Keratinocyte (primary cell): ENCODE data around the gene CC2D2B. TPM values are rescaled to one million over a fixed set of nuclear protein-coding genes. Genes with fewer than 3 reads are reported as not detected.

ENCODE experiments used
- DNase-seq: peaks from one replicate; pipeline ENCODE4 v3.0.0-alpha.2; 2011; ENCODE audit warnings: low read depth, missing footprints, low spot score
- FAIRE-seq: peaks from 2 replicates; lab custom pipeline; 2011; peaks lifted over from hg19 to GRCh38; lab: Jason Lieb, UNC
- H2AFZ ChIP-seq: 2 replicates; pipeline ENCODE4 v1.6.0; 2012; ENCODE audit warnings: low read length, control low read depth, inconsistent platforms; ENCODE audit not compliant: control insufficient read depth
- H3K27ac ChIP-seq: 2 replicates; pipeline ENCODE4 v1.5.1; 2011; ENCODE audit warnings: low read length; ENCODE audit not compliant: control insufficient read depth, insufficient read depth
- H3K27me3 ChIP-seq: 3 replicates; pipeline ENCODE4 v1.6.0; 2011; ENCODE audit warnings: low read length; ENCODE audit not compliant: control insufficient read depth, insufficient read depth; ENCODE audit errors: extremely low read depth
- H3K36me3 ChIP-seq, 2 experiments: 2 replicates in 1 of 2; 3 replicates in 1 of 2; pipeline ENCODE4 v1.5.1; 2011; ENCODE audit warnings: low read length in 2 of 2, mild to moderate bottlenecking in 1 of 2; ENCODE audit not compliant: control insufficient read depth in 2 of 2, insufficient read depth in 2 of 2; ENCODE audit errors: extremely low read depth in 1 of 2
- H3K4me1 ChIP-seq: 3 replicates; pipeline ENCODE4 v1.5.1; 2011; ENCODE audit warnings: low read length; ENCODE audit not compliant: control insufficient read depth, insufficient read depth; ENCODE audit errors: extremely low read depth
- H3K4me2 ChIP-seq: 3 replicates; pipeline ENCODE4 v1.6.0; 2011; ENCODE audit warnings: low read depth, low read length; ENCODE audit not compliant: control insufficient read depth, insufficient read depth; ENCODE audit errors: extremely low read depth
- H3K4me3 ChIP-seq, 3 experiments: fragments of 200-600 bp in 1 of 3; sonication (generic) in 1 of 3; 2 replicates in 2 of 3; 3 replicates in 1 of 3; pipeline ENCODE4 v1.5.1; 2011 to 2016; ENCODE audit warnings: low read length in 3 of 3, mild to moderate bottlenecking in 3 of 3, control low read depth in 2 of 3, inconsistent platforms in 1 of 3, low read depth in 1 of 3, mixed read lengths in 1 of 3, mixed run types in 1 of 3, moderate library complexity in 1 of 3; ENCODE audit not compliant: control insufficient read depth in 2 of 3, insufficient read depth in 2 of 3; ENCODE audit errors: extremely low read depth in 1 of 3
- H3K79me2 ChIP-seq: 2 replicates; pipeline ENCODE4 v1.6.0; 2012; ENCODE audit warnings: low read length; ENCODE audit not compliant: control insufficient read depth, insufficient read depth
- H3K9ac ChIP-seq: 3 replicates; pipeline ENCODE4 v1.6.0; 2011; ENCODE audit warnings: low read length; ENCODE audit not compliant: control insufficient read depth, insufficient read depth; ENCODE audit errors: extremely low read depth
- H3K9me1 ChIP-seq: 3 replicates; pipeline ENCODE4 v1.6.0; 2011; ENCODE audit warnings: low read length; ENCODE audit not compliant: control insufficient read depth, insufficient read depth; ENCODE audit errors: extremely low read depth
- H3K9me3 ChIP-seq: 2 replicates; pipeline ENCODE4 v1.5.1; 2012; ENCODE audit warnings: low read depth, low read length; ENCODE audit not compliant: control insufficient read depth
- H4K20me1 ChIP-seq: 3 replicates; pipeline ENCODE4 v1.6.0; 2011; ENCODE audit warnings: low read length; ENCODE audit not compliant: control insufficient read depth, insufficient read depth; ENCODE audit errors: extremely low read depth
- CTCF ChIP-seq, 3 experiments: IDR thresholded peaks in 1 of 3; conservative IDR thresholded peaks in 1 of 3; optimal IDR thresholded peaks in 1 of 3; 2 replicates in 2 of 3; 3 replicates in 1 of 3; pipeline versions ENCODE3 to v1.5.1; 2011; ENCODE audit warnings: low read length in 3 of 3, mild to moderate bottlenecking in 3 of 3, moderate library complexity in 2 of 3, control low read depth in 1 of 3, inconsistent platforms in 1 of 3; ENCODE audit not compliant: insufficient read depth in 2 of 3; ENCODE audit errors: extremely low read depth in 1 of 3
- dilution Hi-C: fragments of 300-500 bp; cut with MboI; formaldehyde crosslinking; loops from one replicate; pipeline ENCODE4 v1.7.0; 2020; ENCODE audit warnings: low sequenced_read_pairs; ENCODE audit not compliant: extremely low pct_ligation_motif_present
- polyA plus RNA-seq, 5 experiments: library from polyadenylated mRNA; depleted of rRNA in 3 of 5; stranded (reverse) in 3 of 5; stranded (forward) in 1 of 5; unstranded in 1 of 5; fragments of >200 nt; gene quantifications; 1 replicate in 1 of 5; 2 replicates in 3 of 5; 3 replicates in 1 of 5; pipeline versions ENCODE4 v1.2.1 to v1.2.3, GENCODE V29; 2011 to 2012; ENCODE audit warnings: missing spikeins in 2 of 5, low read depth in 1 of 5, low replicate concordance in 1 of 5

The CC2D2B gene
- polyA plus RNA-seq, 1 donor (not counting 4 experiments of a cell fraction or from before 2014, with no cell fraction given): 0.10 TPM

GRCh38 chr10:95876756-95877155, 31.0 kb upstream of the CC2D2B start:
- H3K36me3 ChIP-seq: no peaks in the 10 kb centered on the region
- H3K79me2 ChIP-seq: no peaks in the 10 kb centered on the region
- no peaks in the 10 kb centered on the region for H3K9me1 ChIP-seq
- no peaks in the 10 kb centered on the region for H3K9me3 ChIP-seq
- no peak overlapping the region for H2AFZ ChIP-seq
- no peak overlapping the region for H3K27ac ChIP-seq
- no peaks in the 10 kb centered on the region for H3K4me1 ChIP-seq
- H3K4me2 ChIP-seq: no peak overlapping the region
- H3K9ac ChIP-seq: no peak overlapping the region
- dilution Hi-C loops: no loop called here
- TF ChIP-seq CTCF (optimal IDR thresholded peaks at IDR 0.05 in 1 of 3, IDR thresholded peaks at IDR 0.05 in 1 of 3, conservative IDR thresholded peaks at IDR 0.05 in 1 of 3; ENCODE audit: extremely low read depth in 1 of 3, insufficient read depth in 2 of 3, low read length in 3 of 3): no peak
- DNase-seq: no peak
- no peak overlapping the region for H3K4me3 ChIP-seq
- no peaks in the 10 kb centered on the region for H3K27me3 ChIP-seq
- no peak for FAIRE-seq
- H4K20me1 ChIP-seq: no peaks in the 10 kb centered on the region

GRCh38 chr10:95877881-95878280, 29.9 kb upstream of the CC2D2B start:
- no peaks in the 10 kb centered on the region for H3K4me1 ChIP-seq
- dilution Hi-C loops: no loop called here
- no peak overlapping the region for H3K9ac ChIP-seq
- H3K27me3 ChIP-seq: no peaks in the 10 kb centered on the region
- H3K9me1 ChIP-seq: no peaks in the 10 kb centered on the region
- H3K27ac ChIP-seq: no peak overlapping the region
- no peaks in the 10 kb centered on the region for H3K9me3 ChIP-seq
- TF ChIP-seq CTCF (optimal IDR thresholded peaks at IDR 0.05 in 1 of 3, IDR thresholded peaks at IDR 0.05 in 1 of 3, conservative IDR thresholded peaks at IDR 0.05 in 1 of 3; ENCODE audit: extremely low read depth in 1 of 3, insufficient read depth in 2 of 3, low read length in 3 of 3): no peak
- H3K36me3 ChIP-seq: no peaks in the 10 kb centered on the region
- H3K4me2 ChIP-seq: no peak overlapping the region
- H2AFZ ChIP-seq: no peak overlapping the region
- no peak for FAIRE-seq
- H3K79me2 ChIP-seq: no peaks in the 10 kb centered on the region
- no peak overlapping the region for H3K4me3 ChIP-seq
- no peak for DNase-seq
- H4K20me1 ChIP-seq: no peaks in the 10 kb centered on the region
